A673 (cell line): ENCODE measurements around the gene LCN6. TPM values are rescaled to one million over a fixed set of nuclear protein-coding genes. Genes with fewer than 3 reads are reported as not detected.

ENCODE experiments used
- BruUV-seq: library from RNA; stranded (reverse); fragments of 400-500 nt; replicated peaks from 2 replicates; lab custom pipeline; 2021; lab: Mats Ljungman, UMichigan
- CTCF ChIA-PET: fragments of 300-600 bp; sonication (Branson Sonifier 250); formaldehyde crosslinking; loops from one replicate; lab custom pipeline; 2022; ENCODE audit warnings: antibody characterized with exemption; lab: Charles Lee
- POLR2A ChIA-PET: fragments of 300-600 bp; sonication (Branson Sonifier 250); formaldehyde crosslinking; loops from one replicate; lab custom pipeline; 2022; ENCODE audit warnings: antibody characterized with exemption; ENCODE audit not compliant: low non-redundant PET; lab: Charles Lee
- DNase-seq: peaks from one replicate; pipeline ENCODE4 v3.0.0-alpha.2; 2015; ENCODE audit warnings: low spot score
- H3K27ac ChIP-seq: fragments of 200-600 bp; sonication (generic); 2 replicates; pipeline ENCODE4 v1.5.1; 2016; ENCODE audit warnings: mixed run types, low read depth, mild to moderate bottlenecking, mixed read lengths, antibody characterized with exemption, low read length; ENCODE audit not compliant: poor library complexity, severe bottlenecking
- H3K27me3 ChIP-seq: fragments of 200-600 bp; sonication (generic); replicated peaks from 2 replicates; pipeline ENCODE4 v1.6.1; 2017; ENCODE audit warnings: mixed run types, low read depth, mild to moderate bottlenecking, mixed read lengths, antibody characterized with exemption, low read length; ENCODE audit not compliant: insufficient read depth, poor library complexity
- H3K36me3 ChIP-seq: fragments of 200-600 bp; sonication (generic); 2 replicates; pipeline ENCODE4 v1.6.1; 2016; ENCODE audit warnings: mixed run types, mild to moderate bottlenecking, mixed read lengths, antibody characterized with exemption, low read length; ENCODE audit not compliant: insufficient read depth, poor library complexity, severe bottlenecking
- H3K4me1 ChIP-seq: fragments of 200-600 bp; sonication (generic); 2 replicates; pipeline ENCODE4 v1.6.1; 2017; ENCODE audit warnings: mixed run types, mild to moderate bottlenecking, mixed read lengths, antibody characterized with exemption, low read length; ENCODE audit not compliant: insufficient read depth, poor library complexity, severe bottlenecking
- H3K4me3 ChIP-seq: fragments of 200-600 bp; sonication (generic); 2 replicates; pipeline ENCODE4 v1.5.1; 2016; ENCODE audit warnings: low read depth, mixed run types, mild to moderate bottlenecking, mixed read lengths, low read length; ENCODE audit not compliant: poor library complexity, severe bottlenecking
- H3K9me3 ChIP-seq: fragments of 200-600 bp; sonication (generic); 2 replicates; pipeline ENCODE4 v1.6.1; 2016; ENCODE audit warnings: mixed run types, low read depth, mild to moderate bottlenecking, mixed read lengths, antibody characterized with exemption, low read length; ENCODE audit not compliant: poor library complexity, severe bottlenecking
- EZH2 ChIP-seq: fragments of 200-600 bp; sonication (generic); IDR thresholded peaks from 2 replicates; pipeline ENCODE4 v1.6.1; 2017; ENCODE audit warnings: borderline replicate concordance, low read depth, mild to moderate bottlenecking, mixed read lengths, antibody characterized with exemption, low read length; ENCODE audit not compliant: poor library complexity, severe bottlenecking
- intact Hi-C: fragments of 100-400 bp; cut with micrococcal nuclease; formaldehyde crosslinking; loops from one replicate; pipeline ENCODE4 v1.10.0; 2022; ENCODE audit not compliant: unreplicated experiment
- total RNA-seq: library from RNA; stranded (reverse); gene quantifications from 2 replicates; pipeline ENCODE4 v1.2.3, GENCODE V29; 2021
- TF ChIP-seq, protein P1 (sequence below): fragments of 300-800, 200-600 bp; sonication (generic); conservative IDR thresholded peaks from 2 replicates; pipeline ENCODE4 v1.5.1; 2017; ENCODE audit warnings: low read depth, mild to moderate bottlenecking, antibody characterized with exemption, low read length, moderate library complexity, mixed read lengths

Gene LCN6
- total RNA-seq, 1 experiment from 2014 or later: not detected

DNA sequence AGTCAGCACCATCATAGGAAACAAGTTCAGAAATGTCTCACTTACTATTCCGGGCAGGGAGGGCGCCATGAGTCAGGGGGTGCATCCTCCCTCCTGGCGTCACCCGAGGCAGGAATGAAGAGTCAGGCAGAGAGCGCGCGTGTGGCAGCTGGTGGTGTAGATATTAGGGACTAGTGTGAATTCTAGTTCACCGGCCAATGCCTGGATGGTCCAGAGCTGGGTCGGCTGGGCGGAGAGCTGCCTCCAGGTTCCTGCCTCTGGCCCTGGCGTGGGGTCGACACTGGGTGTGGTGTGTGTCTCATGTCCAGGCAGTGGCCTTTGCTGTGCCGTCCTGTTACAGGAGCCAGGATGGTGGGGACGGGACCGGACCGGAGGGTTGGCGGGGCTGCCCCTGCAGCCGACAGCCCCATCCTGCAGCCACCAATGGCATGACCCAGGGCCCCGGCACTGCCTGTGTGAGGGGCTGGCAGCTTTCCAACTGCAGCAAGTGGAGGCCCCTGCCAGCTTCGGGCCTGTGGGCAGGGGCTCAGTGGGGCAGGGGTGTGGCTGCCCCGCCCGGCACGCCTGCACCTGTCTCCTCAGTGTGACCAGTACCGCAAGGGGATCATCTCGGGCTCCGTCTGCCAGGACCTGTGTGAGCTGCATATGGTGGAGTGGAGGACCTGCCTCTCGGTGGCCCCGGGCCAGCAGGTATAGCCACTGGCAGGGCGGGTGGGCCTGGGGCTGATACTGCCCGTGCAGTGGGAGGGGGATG is 26.8 kb downstream of the LCN6 start:
- intact Hi-C loops: no loop called here
- DNase-seq: peak; percentile 57
- no peak for TF ChIP-seq EZH2
- BruUV-seq: no TSS peak
- no peak overlapping the region for H3K27ac ChIP-seq
- H3K9me3 ChIP-seq: no peaks in the 10 kb centered on the region
- H3K27me3 ChIP-seq: no peaks in the 10 kb centered on the region
- POLR2A ChIA-PET: no interaction called here
- H3K4me1 ChIP-seq: peaks cover 33% of the 10 kb centered on the region
- peaks cover 45% of the 10 kb centered on the region for H3K36me3 ChIP-seq
- no peak overlapping the region for H3K4me3 ChIP-seq
- CTCF ChIA-PET: no interaction called here

DNA sequence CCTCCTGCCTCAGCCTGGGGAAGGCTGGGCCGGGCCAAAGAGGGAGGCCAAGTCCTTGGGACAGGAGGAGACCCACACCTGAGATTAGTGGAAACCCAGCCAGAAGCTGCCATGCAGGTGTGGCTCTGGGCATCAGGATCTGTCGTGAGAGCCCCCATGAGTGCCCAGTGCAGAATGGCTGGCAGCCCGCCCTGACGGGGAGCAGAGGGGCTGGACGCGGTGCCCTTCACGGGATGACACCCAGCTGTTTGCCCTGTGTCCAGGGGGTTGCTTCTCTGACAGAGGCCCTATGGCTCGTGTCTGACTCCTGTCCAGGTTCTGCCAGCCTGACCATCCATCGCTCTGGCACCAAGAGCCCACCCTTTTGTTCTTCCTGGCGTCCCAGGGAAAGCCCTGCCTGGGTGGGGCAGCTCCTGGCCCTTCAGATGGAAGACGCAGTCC is 27.4 kb downstream of the LCN6 start:
- TF ChIP-seq, protein P1, sequence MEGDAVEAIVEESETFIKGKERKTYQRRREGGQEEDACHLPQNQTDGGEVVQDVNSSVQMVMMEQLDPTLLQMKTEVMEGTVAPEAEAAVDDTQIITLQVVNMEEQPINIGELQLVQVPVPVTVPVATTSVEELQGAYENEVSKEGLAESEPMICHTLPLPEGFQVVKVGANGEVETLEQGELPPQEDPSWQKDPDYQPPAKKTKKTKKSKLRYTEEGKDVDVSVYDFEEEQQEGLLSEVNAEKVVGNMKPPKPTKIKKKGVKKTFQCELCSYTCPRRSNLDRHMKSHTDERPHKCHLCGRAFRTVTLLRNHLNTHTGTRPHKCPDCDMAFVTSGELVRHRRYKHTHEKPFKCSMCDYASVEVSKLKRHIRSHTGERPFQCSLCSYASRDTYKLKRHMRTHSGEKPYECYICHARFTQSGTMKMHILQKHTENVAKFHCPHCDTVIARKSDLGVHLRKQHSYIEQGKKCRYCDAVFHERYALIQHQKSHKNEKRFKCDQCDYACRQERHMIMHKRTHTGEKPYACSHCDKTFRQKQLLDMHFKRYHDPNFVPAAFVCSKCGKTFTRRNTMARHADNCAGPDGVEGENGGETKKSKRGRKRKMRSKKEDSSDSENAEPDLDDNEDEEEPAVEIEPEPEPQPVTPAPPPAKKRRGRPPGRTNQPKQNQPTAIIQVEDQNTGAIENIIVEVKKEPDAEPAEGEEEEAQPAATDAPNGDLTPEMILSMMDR: no peak
- no peak for TF ChIP-seq EZH2
- POLR2A ChIA-PET: no interaction called here
- H3K9me3 ChIP-seq: no peaks in the 10 kb centered on the region
- no peaks in the 10 kb centered on the region for H3K27me3 ChIP-seq
- no peak overlapping the region for H3K4me3 ChIP-seq
- no TSS peak for BruUV-seq
- intact Hi-C loops: no loop called here
- no peak overlapping the region for H3K27ac ChIP-seq
- H3K36me3 ChIP-seq: peaks cover 39% of the 10 kb centered on the region
- CTCF ChIA-PET: interaction anchor here (0.5 kb wide), 1 partner anchor 1696 kb away, joined by 3 read pairs; no protein-coding TSS in a partner anchor
- peaks cover 27% of the 10 kb centered on the region for H3K4me1 ChIP-seq
- DNase-seq: no peak

DNA sequence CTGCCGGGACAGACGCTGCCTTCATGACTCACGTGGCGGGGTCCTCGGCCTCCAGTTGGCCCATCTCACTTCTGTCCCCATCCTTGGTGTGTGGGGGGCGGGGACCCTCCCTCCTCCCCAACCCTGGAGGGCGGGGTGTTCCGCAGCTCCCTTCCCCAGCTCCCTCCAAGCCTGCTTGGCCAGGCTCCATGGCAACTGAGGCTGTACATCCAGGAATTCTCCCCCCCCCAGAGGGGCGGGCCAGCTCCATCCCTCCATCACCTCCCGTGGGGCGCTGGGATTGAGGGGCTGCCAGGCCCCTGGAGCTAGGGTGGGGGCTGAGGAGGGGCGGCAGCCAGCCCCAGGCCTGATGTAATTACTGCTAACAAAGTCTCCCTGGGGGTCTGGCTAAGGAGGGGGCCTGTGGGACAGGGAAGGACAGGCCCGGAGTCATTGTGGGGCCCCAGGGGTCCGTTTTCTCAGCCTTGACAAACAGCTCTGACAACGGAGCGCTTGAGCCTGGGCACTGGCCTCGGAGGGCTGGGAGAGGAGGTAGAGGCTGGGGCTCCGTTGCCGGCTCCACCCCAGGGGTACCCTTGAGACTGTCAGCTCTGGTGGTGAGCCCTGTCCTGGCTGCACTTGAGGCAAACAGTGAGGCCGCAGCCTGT is 28.0 kb downstream of the LCN6 start:
- CTCF ChIA-PET: interaction anchor here (0.5 kb wide), 1 partner anchor 1695 kb away, joined by 3 read pairs; no protein-coding TSS in a partner anchor
- BruUV-seq: no TSS peak
- peaks cover 34% of the 10 kb centered on the region for H3K36me3 ChIP-seq
- no peaks in the 10 kb centered on the region for H3K27me3 ChIP-seq
- no peak overlapping the region for H3K4me3 ChIP-seq
- no peak overlapping the region for H3K27ac ChIP-seq
- no peak for TF ChIP-seq EZH2
- TF ChIP-seq, protein P1: no peak
- POLR2A ChIA-PET: no interaction called here
- no peaks in the 10 kb centered on the region for H3K9me3 ChIP-seq
- intact Hi-C loops: no loop called here
- peak; percentile 55 for DNase-seq
- H3K4me1 ChIP-seq: peaks cover 21% of the 10 kb centered on the region
